Measurements from ENCODE around the gene KLF6. TPM values are rescaled to one million over a fixed set of nuclear protein-coding genes. Genes with fewer than 3 reads are reported as not detected.

Gene KLF6
- total and polyA plus RNA-seq, 9 of the 15 experiments (the other 6 are each of a cell fraction or from before 2014, with no cell fraction given) = 3.2 to 23.9 (median 8.0) TPM

DNA sequence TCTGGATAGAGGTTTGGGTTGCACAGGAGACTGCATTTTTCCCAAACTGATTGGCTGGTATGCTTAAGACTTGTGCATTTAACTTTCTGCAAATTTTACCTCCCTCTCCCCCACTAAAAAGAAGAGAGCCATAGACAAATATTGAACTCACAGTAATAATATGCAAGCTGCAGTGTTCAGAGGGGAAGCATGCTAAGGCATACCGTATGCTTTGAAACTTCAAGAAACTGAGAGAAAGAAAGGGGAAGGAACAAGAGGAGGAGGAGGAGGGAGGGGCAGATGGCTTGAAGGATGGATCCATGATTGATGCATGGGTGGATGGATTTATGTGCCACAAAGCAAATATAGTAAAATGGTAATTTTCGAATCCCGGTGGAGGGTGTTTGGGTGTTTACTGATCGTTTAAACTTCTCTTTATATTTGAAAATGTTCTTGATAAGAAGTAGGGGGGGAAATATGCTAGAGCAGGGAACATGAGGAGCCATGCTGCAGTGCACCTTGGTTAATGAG, 7.8 kb upstream of the KLF6 start (continued):
- no peak for TF ChIP-seq ILF3 (IDR thresholded peaks at IDR 0.05; ENCODE audit: borderline replicate concordance)
- TF ChIP-seq, protein P1, sequence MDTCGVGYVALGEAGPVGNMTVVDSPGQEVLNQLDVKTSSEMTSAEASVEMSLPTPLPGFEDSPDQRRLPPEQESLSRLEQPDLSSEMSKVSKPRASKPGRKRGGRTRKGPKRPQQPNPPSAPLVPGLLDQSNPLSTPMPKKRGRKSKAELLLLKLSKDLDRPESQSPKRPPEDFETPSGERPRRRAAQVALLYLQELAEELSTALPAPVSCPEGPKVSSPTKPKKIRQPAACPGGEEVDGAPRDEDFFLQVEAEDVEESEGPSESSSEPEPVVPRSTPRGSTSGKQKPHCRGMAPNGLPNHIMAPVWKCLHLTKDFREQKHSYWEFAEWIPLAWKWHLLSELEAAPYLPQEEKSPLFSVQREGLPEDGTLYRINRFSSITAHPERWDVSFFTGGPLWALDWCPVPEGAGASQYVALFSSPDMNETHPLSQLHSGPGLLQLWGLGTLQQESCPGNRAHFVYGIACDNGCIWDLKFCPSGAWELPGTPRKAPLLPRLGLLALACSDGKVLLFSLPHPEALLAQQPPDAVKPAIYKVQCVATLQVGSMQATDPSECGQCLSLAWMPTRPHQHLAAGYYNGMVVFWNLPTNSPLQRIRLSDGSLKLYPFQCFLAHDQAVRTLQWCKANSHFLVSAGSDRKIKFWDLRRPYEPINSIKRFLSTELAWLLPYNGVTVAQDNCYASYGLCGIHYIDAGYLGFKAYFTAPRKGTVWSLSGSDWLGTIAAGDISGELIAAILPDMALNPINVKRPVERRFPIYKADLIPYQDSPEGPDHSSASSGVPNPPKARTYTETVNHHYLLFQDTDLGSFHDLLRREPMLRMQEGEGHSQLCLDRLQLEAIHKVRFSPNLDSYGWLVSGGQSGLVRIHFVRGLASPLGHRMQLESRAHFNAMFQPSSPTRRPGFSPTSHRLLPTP (IDR thresholded peaks at IDR 0.05; ENCODE audit: borderline replicate concordance, extremely low read depth, insufficient read length) = no peak
- TF ChIP-seq, protein P2, sequence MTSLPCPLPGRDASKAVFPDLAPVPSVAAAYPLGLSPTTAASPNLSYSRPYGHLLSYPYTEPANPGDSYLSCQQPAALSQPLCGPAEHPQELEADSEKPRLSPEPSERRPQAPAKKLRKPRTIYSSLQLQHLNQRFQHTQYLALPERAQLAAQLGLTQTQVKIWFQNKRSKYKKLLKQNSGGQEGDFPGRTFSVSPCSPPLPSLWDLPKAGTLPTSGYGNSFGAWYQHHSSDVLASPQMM (CRISPR knock-in tag; IDR thresholded peaks at IDR 0.05) = no peak
- TF ChIP-seq, protein P3, sequence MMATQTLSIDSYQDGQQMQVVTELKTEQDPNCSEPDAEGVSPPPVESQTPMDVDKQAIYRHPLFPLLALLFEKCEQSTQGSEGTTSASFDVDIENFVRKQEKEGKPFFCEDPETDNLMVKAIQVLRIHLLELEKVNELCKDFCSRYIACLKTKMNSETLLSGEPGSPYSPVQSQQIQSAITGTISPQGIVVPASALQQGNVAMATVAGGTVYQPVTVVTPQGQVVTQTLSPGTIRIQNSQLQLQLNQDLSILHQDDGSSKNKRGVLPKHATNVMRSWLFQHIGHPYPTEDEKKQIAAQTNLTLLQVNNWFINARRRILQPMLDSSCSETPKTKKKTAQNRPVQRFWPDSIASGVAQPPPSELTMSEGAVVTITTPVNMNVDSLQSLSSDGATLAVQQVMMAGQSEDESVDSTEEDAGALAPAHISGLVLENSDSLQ (IDR thresholded peaks at IDR 0.05) = peak; percentile 40; the same call in 1 of the 2 replicates
- no peak for TF ChIP-seq ELF4 (CRISPR knock-in tag; IDR thresholded peaks at IDR 0.05)
- TF ChIP-seq, protein P4, sequence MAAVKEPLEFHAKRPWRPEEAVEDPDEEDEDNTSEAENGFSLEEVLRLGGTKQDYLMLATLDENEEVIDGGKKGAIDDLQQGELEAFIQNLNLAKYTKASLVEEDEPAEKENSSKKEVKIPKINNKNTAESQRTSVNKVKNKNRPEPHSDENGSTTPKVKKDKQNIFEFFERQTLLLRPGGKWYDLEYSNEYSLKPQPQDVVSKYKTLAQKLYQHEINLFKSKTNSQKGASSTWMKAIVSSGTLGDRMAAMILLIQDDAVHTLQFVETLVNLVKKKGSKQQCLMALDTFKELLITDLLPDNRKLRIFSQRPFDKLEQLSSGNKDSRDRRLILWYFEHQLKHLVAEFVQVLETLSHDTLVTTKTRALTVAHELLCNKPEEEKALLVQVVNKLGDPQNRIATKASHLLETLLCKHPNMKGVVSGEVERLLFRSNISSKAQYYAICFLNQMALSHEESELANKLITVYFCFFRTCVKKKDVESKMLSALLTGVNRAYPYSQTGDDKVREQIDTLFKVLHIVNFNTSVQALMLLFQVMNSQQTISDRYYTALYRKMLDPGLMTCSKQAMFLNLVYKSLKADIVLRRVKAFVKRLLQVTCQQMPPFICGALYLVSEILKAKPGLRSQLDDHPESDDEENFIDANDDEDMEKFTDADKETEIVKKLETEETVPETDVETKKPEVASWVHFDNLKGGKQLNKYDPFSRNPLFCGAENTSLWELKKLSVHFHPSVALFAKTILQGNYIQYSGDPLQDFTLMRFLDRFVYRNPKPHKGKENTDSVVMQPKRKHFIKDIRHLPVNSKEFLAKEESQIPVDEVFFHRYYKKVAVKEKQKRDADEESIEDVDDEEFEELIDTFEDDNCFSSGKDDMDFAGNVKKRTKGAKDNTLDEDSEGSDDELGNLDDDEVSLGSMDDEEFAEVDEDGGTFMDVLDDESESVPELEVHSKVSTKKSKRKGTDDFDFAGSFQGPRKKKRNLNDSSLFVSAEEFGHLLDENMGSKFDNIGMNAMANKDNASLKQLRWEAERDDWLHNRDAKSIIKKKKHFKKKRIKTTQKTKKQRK (IDR thresholded peaks at IDR 0.05; ENCODE audit: borderline replicate concordance, low read depth, low read length) = no peak
- no peak for TF ChIP-seq MAZ (CRISPR knock-in tag; conservative IDR thresholded peaks at IDR 0.05 in 1 of 2, IDR thresholded peaks at IDR 0.05 in 1 of 2)
- no peak for TF ChIP-seq SETDB1 (IDR thresholded peaks at IDR 0.05; ENCODE audit: low read length)
- TF ChIP-seq, protein P5, sequence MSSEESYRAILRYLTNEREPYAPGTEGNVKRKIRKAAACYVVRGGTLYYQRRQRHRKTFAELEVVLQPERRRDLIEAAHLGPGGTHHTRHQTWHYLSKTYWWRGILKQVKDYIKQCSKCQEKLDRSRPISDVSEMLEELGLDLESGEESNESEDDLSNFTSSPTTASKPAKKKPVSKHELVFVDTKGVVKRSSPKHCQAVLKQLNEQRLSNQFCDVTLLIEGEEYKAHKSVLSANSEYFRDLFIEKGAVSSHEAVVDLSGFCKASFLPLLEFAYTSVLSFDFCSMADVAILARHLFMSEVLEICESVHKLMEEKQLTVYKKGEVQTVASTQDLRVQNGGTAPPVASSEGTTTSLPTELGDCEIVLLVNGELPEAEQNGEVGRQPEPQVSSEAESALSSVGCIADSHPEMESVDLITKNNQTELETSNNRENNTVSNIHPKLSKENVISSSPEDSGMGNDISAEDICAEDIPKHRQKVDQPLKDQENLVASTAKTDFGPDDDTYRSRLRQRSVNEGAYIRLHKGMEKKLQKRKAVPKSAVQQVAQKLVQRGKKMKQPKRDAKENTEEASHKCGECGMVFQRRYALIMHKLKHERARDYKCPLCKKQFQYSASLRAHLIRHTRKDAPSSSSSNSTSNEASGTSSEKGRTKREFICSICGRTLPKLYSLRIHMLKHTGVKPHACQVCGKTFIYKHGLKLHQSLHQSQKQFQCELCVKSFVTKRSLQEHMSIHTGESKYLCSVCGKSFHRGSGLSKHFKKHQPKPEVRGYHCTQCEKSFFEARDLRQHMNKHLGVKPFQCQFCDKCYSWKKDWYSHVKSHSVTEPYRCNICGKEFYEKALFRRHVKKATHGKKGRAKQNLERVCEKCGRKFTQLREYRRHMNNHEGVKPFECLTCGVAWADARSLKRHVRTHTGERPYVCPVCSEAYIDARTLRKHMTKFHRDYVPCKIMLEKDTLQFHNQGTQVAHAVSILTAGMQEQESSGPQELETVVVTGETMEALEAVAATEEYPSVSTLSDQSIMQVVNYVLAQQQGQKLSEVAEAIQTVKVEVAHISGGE (CRISPR knock-in tag; IDR thresholded peaks at IDR 0.05) = no peak
- TF ChIP-seq MEIS2 (IDR thresholded peaks at IDR 0.05; ENCODE audit: partially characterized antibody) = peak; percentile 90
- TF ChIP-seq BRCA1 (IDR thresholded peaks at IDR 0.05) = no peak
- no peak for TF ChIP-seq BRCA1 (CRISPR knock-in tag; IDR thresholded peaks at IDR 0.05)
- TF ChIP-seq ZNF165 (CRISPR knock-in tag; IDR thresholded peaks at IDR 0.05; ENCODE audit: borderline replicate concordance) = no peak
- no peak for TF ChIP-seq ZKSCAN3 (CRISPR knock-in tag; IDR thresholded peaks at IDR 0.05)

All from K562 (cell line).